ENCODE measurements around the gene AXL. TPM values are rescaled to one million over a fixed set of nuclear protein-coding genes. Genes with fewer than 3 reads are reported as not detected.
A peak's percentile ranks its signal among the peaks of the same experiment; 100 is the strongest.

Gene AXL
- total and polyA plus RNA-seq, 2 of the 13 experiments (the other 11 are each of a cell fraction or from before 2014, with no cell fraction given), result 0.71 to 5.9 TPM

- TF ChIP-seq, protein P1, sequence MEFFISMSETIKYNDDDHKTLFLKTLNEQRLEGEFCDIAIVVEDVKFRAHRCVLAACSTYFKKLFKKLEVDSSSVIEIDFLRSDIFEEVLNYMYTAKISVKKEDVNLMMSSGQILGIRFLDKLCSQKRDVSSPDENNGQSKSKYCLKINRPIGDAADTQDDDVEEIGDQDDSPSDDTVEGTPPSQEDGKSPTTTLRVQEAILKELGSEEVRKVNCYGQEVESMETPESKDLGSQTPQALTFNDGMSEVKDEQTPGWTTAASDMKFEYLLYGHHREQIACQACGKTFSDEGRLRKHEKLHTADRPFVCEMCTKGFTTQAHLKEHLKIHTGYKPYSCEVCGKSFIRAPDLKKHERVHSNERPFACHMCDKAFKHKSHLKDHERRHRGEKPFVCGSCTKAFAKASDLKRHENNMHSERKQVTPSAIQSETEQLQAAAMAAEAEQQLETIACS (CRISPR knock-in tag; IDR thresholded peaks at IDR 0.05), result no peak
- TF ChIP-seq, protein P2, sequence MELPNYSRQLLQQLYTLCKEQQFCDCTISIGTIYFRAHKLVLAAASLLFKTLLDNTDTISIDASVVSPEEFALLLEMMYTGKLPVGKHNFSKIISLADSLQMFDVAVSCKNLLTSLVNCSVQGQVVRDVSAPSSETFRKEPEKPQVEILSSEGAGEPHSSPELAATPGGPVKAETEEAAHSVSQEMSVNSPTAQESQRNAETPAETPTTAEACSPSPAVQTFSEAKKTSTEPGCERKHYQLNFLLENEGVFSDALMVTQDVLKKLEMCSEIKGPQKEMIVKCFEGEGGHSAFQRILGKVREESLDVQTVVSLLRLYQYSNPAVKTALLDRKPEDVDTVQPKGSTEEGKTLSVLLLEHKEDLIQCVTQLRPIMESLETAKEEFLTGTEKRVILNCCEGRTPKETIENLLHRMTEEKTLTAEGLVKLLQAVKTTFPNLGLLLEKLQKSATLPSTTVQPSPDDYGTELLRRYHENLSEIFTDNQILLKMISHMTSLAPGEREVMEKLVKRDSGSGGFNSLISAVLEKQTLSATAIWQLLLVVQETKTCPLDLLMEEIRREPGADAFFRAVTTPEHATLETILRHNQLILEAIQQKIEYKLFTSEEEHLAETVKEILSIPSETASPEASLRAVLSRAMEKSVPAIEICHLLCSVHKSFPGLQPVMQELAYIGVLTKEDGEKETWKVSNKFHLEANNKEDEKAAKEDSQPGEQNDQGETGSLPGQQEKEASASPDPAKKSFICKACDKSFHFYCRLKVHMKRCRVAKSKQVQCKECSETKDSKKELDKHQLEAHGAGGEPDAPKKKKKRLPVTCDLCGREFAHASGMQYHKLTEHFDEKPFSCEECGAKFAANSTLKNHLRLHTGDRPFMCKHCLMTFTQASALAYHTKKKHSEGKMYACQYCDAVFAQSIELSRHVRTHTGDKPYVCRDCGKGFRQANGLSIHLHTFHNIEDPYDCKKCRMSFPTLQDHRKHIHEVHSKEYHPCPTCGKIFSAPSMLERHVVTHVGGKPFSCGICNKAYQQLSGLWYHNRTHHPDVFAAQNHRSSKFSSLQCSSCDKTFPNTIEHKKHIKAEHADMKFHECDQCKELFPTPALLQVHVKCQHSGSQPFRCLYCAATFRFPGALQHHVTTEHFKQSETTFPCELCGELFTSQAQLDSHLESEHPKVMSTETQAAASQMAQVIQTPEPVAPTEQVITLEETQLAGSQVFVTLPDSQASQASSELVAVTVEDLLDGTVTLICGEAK (IDR thresholded peaks at IDR 0.05), result no peak
- TF ChIP-seq, protein P2 (CRISPR knock-in tag; IDR thresholded peaks at IDR 0.05), result no peak
- TF ChIP-seq ZNF703 (CRISPR knock-in tag; IDR thresholded peaks at IDR 0.05; ENCODE audit: borderline replicate concordance) (no peak), FOSL1 (CRISPR knock-in tag; IDR thresholded peaks at IDR 0.05; ENCODE audit: borderline replicate concordance) (peak; percentile 90), BORCS8-MEF2B (CRISPR knock-in tag; IDR thresholded peaks at IDR 0.05) (peak; percentile 63; the same call in 1 of the 2 replicates), PITX1 (CRISPR knock-in tag; IDR thresholded peaks at IDR 0.05) (no peak), ATRX (CRISPR knock-in tag; IDR thresholded peaks at IDR 0.05; ENCODE audit: borderline replicate concordance) (no peak), AGO1 (IDR thresholded peaks at IDR 0.05; ENCODE audit: low read depth, low read length, poor library complexity, severe bottlenecking) (peak; percentile 28), TSC22D2 (CRISPR knock-in tag; IDR thresholded peaks at IDR 0.05; ENCODE audit: borderline replicate concordance) (peak; percentile 42; the same call in 1 of the 2 replicates), FOXA3 (CRISPR knock-in tag; IDR thresholded peaks at IDR 0.05) (no peak; the same call in 1 of the 2 replicates)
- TF ChIP-seq, protein P3, sequence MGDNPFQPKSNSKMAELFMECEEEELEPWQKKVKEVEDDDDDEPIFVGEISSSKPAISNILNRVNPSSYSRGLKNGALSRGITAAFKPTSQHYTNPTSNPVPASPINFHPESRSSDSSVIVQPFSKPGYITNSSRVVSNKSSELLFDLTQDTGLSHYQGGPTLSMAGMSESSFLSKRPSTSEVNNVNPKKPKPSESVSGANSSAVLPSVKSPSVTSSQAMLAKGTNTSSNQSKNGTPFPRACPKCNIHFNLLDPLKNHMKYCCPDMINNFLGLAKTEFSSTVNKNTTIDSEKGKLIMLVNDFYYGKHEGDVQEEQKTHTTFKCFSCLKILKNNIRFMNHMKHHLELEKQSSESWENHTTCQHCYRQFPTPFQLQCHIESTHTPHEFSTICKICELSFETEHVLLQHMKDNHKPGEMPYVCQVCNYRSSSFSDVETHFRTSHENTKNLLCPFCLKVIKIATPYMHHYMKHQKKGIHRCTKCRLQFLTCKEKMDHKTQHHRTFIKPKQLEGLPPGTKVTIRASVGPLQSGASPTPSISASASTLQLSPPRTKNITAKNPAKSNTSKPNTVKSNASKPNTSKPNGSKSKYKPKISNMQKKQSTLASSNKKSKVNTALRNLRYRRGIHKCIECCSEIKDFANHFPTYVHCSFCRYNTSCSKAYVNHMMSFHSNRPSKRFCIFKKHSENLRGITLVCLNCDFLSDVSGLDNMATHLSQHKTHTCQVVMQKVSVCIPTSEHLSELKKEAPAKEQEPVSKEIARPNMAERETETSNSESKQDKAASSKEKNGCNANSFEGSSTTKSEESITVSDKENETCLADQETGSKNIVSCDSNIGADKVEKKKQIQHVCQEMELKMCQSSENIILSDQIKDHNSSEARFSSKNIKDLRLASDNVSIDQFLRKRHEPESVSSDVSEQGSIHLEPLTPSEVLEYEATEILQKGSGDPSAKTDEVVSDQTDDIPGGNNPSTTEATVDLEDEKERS (CRISPR knock-in tag; IDR thresholded peaks at IDR 0.05), result peak; percentile 67; the same call in 1 of the 2 replicates
- TF ChIP-seq, protein P4, sequence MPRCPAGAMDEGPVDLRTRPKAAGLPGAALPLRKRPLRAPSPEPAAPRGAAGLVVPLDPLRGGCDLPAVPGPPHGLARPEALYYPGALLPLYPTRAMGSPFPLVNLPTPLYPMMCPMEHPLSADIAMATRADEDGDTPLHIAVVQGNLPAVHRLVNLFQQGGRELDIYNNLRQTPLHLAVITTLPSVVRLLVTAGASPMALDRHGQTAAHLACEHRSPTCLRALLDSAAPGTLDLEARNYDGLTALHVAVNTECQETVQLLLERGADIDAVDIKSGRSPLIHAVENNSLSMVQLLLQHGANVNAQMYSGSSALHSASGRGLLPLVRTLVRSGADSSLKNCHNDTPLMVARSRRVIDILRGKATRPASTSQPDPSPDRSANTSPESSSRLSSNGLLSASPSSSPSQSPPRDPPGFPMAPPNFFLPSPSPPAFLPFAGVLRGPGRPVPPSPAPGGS (CRISPR knock-in tag; IDR thresholded peaks at IDR 0.05), result no peak; the same call in 1 of the 2 replicates
These were observed 7.2 kb downstream of the AXL start (continued) for GRCh38 chr19:41226053-41226873.

Data from HepG2 (cell line).